Activated T-cell treated with anti-CD3 and anti-CD28 coated beads, Interleukin-2, amount 50 U/mL, for 1 hour (primary cell): ENCODE results near the gene FRMD4B.

Experiments
- DNase-seq: peaks from one replicate; pipeline ENCODE4 v3.0.0-alpha.2; 2020

FRMD4B gene

GRCh38 chr3:69385723-69386555 lies at the start of gene FRMD4B:
TSS of gene FRMD4B (minus strand) at chr3:69386088. CDS start at chr3:69385989, 99 bp downstream.
- peak; percentile 19 for DNase-seq

- no peak for DNase-seq
Observed at GRCh38 chr3:69433969-69434325, 48.1 kb upstream of the FRMD4B start.

GRCh38 chr3:69433121-69433968 lies 47.5 kb upstream of the FRMD4B start:
- DNase-seq: no peak

- DNase-seq: no peak
Observed at GRCh38 chr3:69428657-69429255, 42.9 kb upstream of the FRMD4B start.

- DNase-seq: no peak
Observed at GRCh38 chr3:69426967-69427304, 41.0 kb upstream of the FRMD4B start.

GRCh38 chr3:69426291-69426966 lies 40.5 kb upstream of the FRMD4B start:
- DNase-seq: no peak

GRCh38 chr3:69425249-69425648 lies 39.4 kb upstream of the FRMD4B start:
- DNase-seq: no peak

- no peak for DNase-seq
Observed at GRCh38 chr3:69423463-69424155, 37.7 kb upstream of the FRMD4B start.

- DNase-seq: no peak
Observed at GRCh38 chr3:69422751-69423150, 36.9 kb upstream of the FRMD4B start.

- DNase-seq: no peak
Observed at GRCh38 chr3:69420781-69421520, 35.1 kb upstream of the FRMD4B start.

- no peak for DNase-seq
Observed at GRCh38 chr3:69419276-69419675, 33.4 kb upstream of the FRMD4B start.

GRCh38 chr3:69417541-69418078 lies 31.7 kb upstream of the FRMD4B start:
- DNase-seq: no peak

- DNase-seq: no peak
Observed at GRCh38 chr3:69413551-69414207, 27.8 kb upstream of the FRMD4B start.

GRCh38 chr3:69411346-69411745 lies 25.5 kb upstream of the FRMD4B start:
- DNase-seq: no peak

GRCh38 chr3:69410301-69410700 lies 24.4 kb upstream of the FRMD4B start:
- peak; percentile 45 for DNase-seq

- no peak for DNase-seq
Observed at GRCh38 chr3:69409831-69410230, 23.9 kb upstream of the FRMD4B start.

GRCh38 chr3:69409011-69409410 lies 23.1 kb upstream of the FRMD4B start:
- DNase-seq: no peak

GRCh38 chr3:69408542-69408941 lies 22.7 kb upstream of the FRMD4B start:
- DNase-seq: no peak

GRCh38 chr3:69407908-69408307 lies 22.0 kb upstream of the FRMD4B start:
- DNase-seq: no peak

- no peak for DNase-seq
Observed at GRCh38 chr3:69406163-69406562, 20.3 kb upstream of the FRMD4B start.

- DNase-seq: no peak
Observed at GRCh38 chr3:69405067-69405466, 19.2 kb upstream of the FRMD4B start.
